HepG2 (cell line): ENCODE data around the gene COPZ1.

Source experiments
- CAMTA2 ChIP-seq: sonication (generic); formaldehyde crosslinking; IDR thresholded peaks from 2 replicates; pipeline ENCODE4 v1.4.0; 2020; ENCODE audit warnings: mild to moderate bottlenecking, missing genetic modification reagents, borderline replicate concordance
- ETS1 ChIP-seq: sonication (generic); formaldehyde crosslinking; IDR thresholded peaks from 2 replicates; pipeline ENCODE4 v1.4.0; 2020; ENCODE audit warnings: missing genetic modification reagents
- MXI1 ChIP-seq: IDR thresholded peaks from 3 replicates; pipeline ENCODE4 v1.6.1; 2012; ENCODE audit warnings: low read depth, low read length, inconsistent platforms, borderline replicate concordance
- SIN3A ChIP-seq: IDR thresholded peaks from 2 replicates; pipeline ENCODE4 v1.6.1; 2011; ENCODE audit warnings: low read depth, mild to moderate bottlenecking, control low read depth, low read length, borderline replicate concordance

DNA sequence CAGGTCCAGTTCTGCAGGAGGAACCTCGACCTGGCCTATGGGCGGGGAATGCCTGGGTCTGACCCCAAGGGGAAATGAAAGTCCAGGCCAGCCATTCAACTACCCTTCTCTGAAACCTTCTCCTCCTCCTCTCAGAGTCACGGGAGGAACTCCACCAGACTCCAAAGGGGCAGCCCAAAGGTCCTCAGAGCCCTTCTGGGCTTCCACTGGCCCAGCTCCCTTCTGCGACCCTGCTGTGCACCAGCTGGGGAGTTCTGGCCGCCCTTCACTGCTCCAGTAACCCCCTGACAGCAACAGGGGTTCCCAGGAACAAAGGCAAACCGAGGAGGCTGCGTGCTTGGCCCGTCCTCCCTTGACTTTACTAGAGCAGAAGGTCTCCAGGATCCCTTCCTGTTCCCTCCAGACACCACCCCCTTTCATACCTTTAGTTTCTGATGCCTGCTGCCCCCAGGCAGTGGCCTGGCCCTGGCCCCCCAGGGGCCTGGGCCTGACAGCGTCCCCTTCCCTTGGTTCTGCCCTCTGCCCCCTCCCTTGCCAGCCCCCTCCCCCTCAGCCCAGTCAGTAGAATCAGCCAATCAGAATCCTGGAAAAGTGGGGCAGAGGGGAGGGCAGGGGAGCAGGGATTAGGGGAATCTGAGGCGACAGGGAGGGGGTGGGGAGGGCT lies 60.5 kb downstream of the COPZ1 start:
- TF ChIP-seq SIN3A = no peak
- TF ChIP-seq CAMTA2 = no peak
- no peak for TF ChIP-seq MXI1
- no peak for TF ChIP-seq ETS1
